Ovary (tissue), 9 donors: ENCODE results near the gene SH2D4B. TPM values are rescaled to one million over a fixed set of nuclear protein-coding genes. Genes with fewer than 3 reads are reported as not detected.

ENCODE experiments used
- DNase-seq, 5 donors: peaks; one replicate each; pipeline ENCODE4 v3.0.0-alpha.2; 2019 to 2020
- H3K27ac ChIP-seq, 2 donors: fragments of 200-600 bp; one replicate each; pipeline versions ENCODE4 v1.5.1 to v1.8.0; 2019 to 2022
- H3K27me3 ChIP-seq: fragments of 200-600 bp; one replicate; pipeline ENCODE4 v1.8.0; 2022
- H3K36me3 ChIP-seq: fragments of 200-600 bp; sonication (generic); one replicate; pipeline ENCODE4 v1.5.1; 2019
- H3K4me1 ChIP-seq: one replicate; pipeline ENCODE4 v1.8.1; 2013; ENCODE audit warnings: mild to moderate bottlenecking, moderate library complexity; ENCODE audit not compliant: insufficient read depth
- H3K4me3 ChIP-seq: fragments of 200-600 bp; sonication (generic); one replicate; pipeline ENCODE4 v1.5.1; 2017
- H3K9me3 ChIP-seq, 2 donors: fragments of 200-600 bp in 1 of 2; sonication (generic) in 1 of 2; one replicate each; pipeline versions ENCODE4 v1.5.1 to v1.8.1; 2013 to 2019; ENCODE audit warnings: mild to moderate bottlenecking in 1 of 2, moderate library complexity in 1 of 2
- EP300 ChIP-seq: sonication (generic); formaldehyde crosslinking; IDR thresholded peaks from one replicate; pipeline ENCODE4 v1.6.1; 2017; ENCODE audit warnings: antibody characterized with exemption
- POLR2A ChIP-seq: fragments of 450-650 bp; IDR thresholded peaks from one replicate; pipeline ENCODE4 v1.6.1; 2017; ENCODE audit warnings: antibody characterized with exemption, mild to moderate bottlenecking, moderate library complexity
- WGBS, 3 donors: extraction: QIAGEN DNeasy Blood & Tissue Kit in 1 of 3; methylation state at CpG; one replicate each; pipeline versions ENCODE4 v1.1.5 to v1.1.7; 2013 to 2017; 5-methylcytosine and 5-hydroxymethylcytosine counted together
- intact Hi-C, 4 donors: fragments of 100-400 bp; cut with DNase I; formaldehyde crosslinking; loops; one replicate each; pipeline versions ENCODE4 v1.11.0 to v1.15.1; 2022 to 2023
- polyA plus RNA-seq, 2 donors: library from polyadenylated mRNA; stranded (reverse); fragments of 200-250 nt in 1 of 2; fragments of 350-450 nt in 1 of 2; fragmentation: Illumina TruSeq in 1 of 2; extraction: RNeasy Lipid Tissue Mini Kit (QIAGEN cat#74804) in 1 of 2; gene quantifications; one replicate each; pipeline ENCODE4 v1.2.3, GENCODE V29; 2013 to 2014
- total RNA-seq, 7 donors: library from RNA; depleted of rRNA in 2 of 7; stranded (reverse); fragments of >200 nt in 2 of 7; fragmentation: NEBNext Ultra II Directional in 3 of 7; extraction: Animal tissue kit (Norgen Biotek cat#: 25700) in 3 of 7; gene quantifications; one replicate each; pipeline versions ENCODE4 v1.1.0 to v1.2.4, GENCODE V29; 2016 to 2023
- TF ChIP-seq, protein P1 (sequence below), 3 donors: fragments of 450-650 bp in 2 of 3; fragments of 200-600 bp in 1 of 3; IDR thresholded peaks; one replicate each; pipeline versions ENCODE4 v1.5.1 to v1.8.0; 2016 to 2022; ENCODE audit warnings: antibody characterized with exemption in 3 of 3, mild to moderate bottlenecking in 1 of 3
- donor health status: DM: no; HTN: no; CAD: no; lungs with moderate emphysema.
- donor health status: DM: no; HTN: no; CAD: no.
- donor health status: Bipolar disorder and iron deficiency.
- donor health status: DM: yes; HTN: yes; CAD: no.
- donor health status: DM: no; HTN: no; CAD: no.
- donor health status: DM: yes; HTN: yes; CAD: no.

The SH2D4B gene
- total and polyA plus RNA-seq, 9 donors, result 0.05 to 0.53 (median 0.10) TPM; not detected in 5

DNA sequence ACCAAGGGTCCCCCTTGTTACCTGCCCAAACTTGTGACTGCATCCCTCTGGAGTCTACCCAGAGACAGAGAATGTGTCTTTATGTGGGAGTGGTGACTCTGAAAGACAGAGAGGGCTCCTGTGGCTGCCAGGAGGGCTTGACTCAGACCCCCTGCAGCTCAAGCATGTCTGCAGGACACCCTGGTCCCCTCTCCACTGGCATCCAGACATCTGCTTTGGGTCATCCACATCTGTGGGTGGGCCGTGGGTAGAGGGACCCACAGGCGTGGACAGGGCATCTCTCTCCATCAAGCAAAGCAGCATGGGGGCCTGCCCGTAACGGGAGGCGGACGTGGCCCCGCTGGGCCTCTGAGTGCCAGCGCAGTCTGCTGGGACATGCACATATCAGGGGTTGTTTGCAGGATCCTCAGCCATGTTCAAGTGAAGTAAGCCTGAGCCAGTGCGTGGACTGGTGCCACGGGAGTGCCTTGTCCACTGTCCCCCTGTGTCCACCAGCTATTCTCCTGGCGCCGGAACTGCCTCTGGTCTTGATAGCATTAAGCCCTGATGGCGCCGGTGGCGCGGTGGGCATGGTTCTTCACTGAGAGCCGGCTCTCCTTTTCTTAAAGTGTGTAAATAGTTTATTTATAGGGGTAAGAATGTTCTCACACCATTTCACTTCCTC, 19.4 kb upstream of the SH2D4B start:
- Histone ChIP-seq H3K36me3 (no peaks in the 10 kb centered on the region), H3K9me3 (no peaks in the 10 kb centered on the region), H3K4me1 (no peaks in the 10 kb centered on the region), H3K27me3 (no peaks in the 10 kb centered on the region), H3K27ac (no peak overlapping the region), H3K4me3 (no peak overlapping the region)
- TF ChIP-seq, protein P1, sequence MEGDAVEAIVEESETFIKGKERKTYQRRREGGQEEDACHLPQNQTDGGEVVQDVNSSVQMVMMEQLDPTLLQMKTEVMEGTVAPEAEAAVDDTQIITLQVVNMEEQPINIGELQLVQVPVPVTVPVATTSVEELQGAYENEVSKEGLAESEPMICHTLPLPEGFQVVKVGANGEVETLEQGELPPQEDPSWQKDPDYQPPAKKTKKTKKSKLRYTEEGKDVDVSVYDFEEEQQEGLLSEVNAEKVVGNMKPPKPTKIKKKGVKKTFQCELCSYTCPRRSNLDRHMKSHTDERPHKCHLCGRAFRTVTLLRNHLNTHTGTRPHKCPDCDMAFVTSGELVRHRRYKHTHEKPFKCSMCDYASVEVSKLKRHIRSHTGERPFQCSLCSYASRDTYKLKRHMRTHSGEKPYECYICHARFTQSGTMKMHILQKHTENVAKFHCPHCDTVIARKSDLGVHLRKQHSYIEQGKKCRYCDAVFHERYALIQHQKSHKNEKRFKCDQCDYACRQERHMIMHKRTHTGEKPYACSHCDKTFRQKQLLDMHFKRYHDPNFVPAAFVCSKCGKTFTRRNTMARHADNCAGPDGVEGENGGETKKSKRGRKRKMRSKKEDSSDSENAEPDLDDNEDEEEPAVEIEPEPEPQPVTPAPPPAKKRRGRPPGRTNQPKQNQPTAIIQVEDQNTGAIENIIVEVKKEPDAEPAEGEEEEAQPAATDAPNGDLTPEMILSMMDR (IDR thresholded peaks at IDR 0.05), result no peak
- no peak for TF ChIP-seq EP300
- TF ChIP-seq POLR2A, result no peak
- intact Hi-C loops, result no loop called here
- DNase-seq, result peak in 1 of 5 donors; percentile 13
- 91 to 97% (median 92%) methylated on average over 13 to 17 of the region's 17 CpGs for WGBS, 3 donors

DNA sequence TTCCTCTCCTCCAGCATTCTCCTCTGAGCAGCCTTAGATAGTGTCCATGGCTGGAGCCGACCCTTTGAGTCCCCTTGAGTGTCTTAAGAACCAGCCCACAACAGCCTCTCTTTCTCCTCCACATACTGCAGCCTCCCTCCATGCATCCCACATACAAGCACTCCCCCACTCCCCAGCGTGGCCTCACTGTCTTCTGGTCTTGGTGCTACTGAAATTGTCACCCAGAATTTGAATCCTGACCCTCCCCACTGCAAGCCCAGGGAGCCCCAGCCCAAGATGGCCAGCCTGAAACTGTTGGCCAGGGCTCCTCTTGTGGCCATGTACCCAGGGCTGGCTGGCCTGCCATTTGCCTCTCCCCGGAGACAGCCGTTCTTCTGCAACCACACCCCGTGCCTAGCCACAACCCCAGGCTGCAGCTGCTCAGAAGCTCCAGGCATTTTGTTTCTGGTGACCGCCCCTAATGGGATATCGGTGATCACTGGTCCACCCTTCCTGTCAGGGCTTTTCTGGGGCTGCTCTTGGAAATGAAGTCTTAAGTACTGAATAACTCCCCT, 18.8 kb upstream of the SH2D4B start:
- no peak for DNase-seq
- Histone ChIP-seq H3K27ac (no peak overlapping the region), H3K27me3 (no peaks in the 10 kb centered on the region), H3K4me1 (no peaks in the 10 kb centered on the region), H3K4me3 (no peak overlapping the region), H3K36me3 (no peaks in the 10 kb centered on the region), H3K9me3 (no peaks in the 10 kb centered on the region)
- 75 to 82% (median 76%) methylated on average over 7 of the region's 7 CpGs for WGBS, 3 donors
- no peak for TF ChIP-seq EP300
- TF ChIP-seq, protein P1 (IDR thresholded peaks at IDR 0.05), result no peak
- TF ChIP-seq POLR2A, result no peak
- intact Hi-C loops, result no loop called here

DNA sequence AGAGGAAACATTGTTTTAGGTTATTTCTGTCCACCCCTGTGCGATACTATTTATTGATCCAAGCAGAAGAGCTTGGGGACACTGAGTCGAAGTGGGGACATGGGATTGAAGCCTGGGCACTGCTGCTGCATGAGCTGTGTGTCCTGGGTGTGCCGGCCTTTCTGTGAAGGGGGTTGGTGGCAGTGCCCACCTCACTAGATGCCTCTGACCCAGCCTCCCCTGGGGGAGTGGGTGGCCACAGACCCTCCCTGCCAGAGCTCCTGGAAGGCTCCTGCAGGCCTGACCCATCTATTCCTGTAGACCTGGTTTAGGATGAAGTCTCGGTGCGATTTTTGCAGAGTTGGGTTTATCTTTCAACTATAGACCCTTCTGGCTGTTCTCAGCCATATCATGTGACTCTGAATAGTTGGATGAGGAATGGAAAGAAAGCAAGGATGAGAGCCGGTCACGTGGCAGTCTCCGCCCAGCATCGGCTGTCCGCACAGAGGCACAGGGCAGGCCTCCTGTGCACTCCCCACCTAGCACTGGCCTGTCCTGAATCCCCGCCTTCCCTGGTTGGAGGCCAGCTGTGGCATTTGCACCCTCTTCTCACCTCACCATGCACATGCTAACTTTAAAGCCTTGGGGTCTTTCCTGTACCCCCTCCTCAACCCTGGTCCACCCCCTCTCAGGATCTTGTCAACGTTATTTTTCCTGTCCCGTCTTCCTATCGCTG, 17.6 kb upstream of the SH2D4B start:
- Histone ChIP-seq H3K36me3 (no peaks in the 10 kb centered on the region), H3K4me3 (no peak overlapping the region), H3K9me3 (no peaks in the 10 kb centered on the region), H3K27ac (no peak overlapping the region), H3K27me3 (no peaks in the 10 kb centered on the region), H3K4me1 (no peaks in the 10 kb centered on the region)
- no peak for TF ChIP-seq POLR2A
- no peak for TF ChIP-seq EP300
- TF ChIP-seq, protein P1 (IDR thresholded peaks at IDR 0.05), result no peak
- WGBS, 3 donors, result 83 to 84% (median 84%) methylated on average over 14 of the region's 14 CpGs
- intact Hi-C loops, result no loop called here
- no peak for DNase-seq

DNA sequence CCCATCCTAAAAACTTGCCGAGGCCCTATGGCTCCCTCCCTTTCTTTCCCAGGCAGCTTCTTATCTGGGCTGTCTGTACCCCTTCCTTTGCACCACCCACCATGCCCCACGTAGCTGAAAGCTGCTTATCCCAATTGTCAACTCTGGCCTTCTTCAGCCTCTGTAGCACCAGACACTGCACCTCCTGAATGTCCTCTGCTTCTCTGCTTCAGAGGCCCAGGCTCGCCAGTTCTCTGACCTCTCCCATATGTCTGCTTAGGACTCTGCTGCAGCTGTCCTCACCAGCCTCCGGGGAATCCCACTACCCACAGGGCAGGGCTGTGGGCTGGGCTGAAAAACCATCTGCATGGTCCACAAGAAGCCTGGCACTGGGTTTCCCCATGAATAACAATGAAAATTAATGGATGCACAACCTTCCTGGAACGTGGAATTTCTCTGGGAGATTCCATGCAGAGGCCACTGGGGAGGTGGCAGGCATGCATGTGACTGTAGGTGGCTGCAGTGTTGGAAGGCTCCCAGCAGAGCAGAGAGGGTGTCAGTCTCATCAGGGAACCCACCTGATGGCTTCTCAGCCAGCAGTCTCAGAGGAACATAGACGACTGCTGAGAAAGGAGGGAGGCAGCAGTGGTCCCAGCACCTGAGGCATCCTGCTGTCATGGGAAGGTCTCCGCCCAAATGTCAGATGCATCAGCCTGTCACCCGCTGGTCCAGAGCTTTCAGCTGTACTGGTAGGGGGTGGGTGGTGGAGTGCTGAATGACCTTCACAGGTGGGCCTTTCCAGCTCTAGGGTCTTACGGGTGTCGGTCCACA, 16.8 kb upstream of the SH2D4B start:
- 84 to 89% (median 86%) methylated on average over 10 of the region's 10 CpGs for WGBS, 3 donors
- Histone ChIP-seq H3K9me3 (no peaks in the 10 kb centered on the region), H3K4me3 (no peak overlapping the region), H3K4me1 (no peaks in the 10 kb centered on the region), H3K27me3 (no peaks in the 10 kb centered on the region), H3K36me3 (no peaks in the 10 kb centered on the region), H3K27ac (no peak overlapping the region)
- TF ChIP-seq POLR2A, result no peak
- no peak for TF ChIP-seq EP300
- TF ChIP-seq, protein P1 (IDR thresholded peaks at IDR 0.05), result no peak
- DNase-seq, result no peak
- intact Hi-C loops, result no loop called here
